GM12864 (cell line): ENCODE measurements around the gene PCSK9.

Source experiments
- DNase-seq: peaks from one replicate; pipeline ENCODE4 v3.0.0-alpha.2; 2011; ENCODE audit warnings: low read depth
- H3K4me3 ChIP-seq: 2 replicates; pipeline ENCODE4 v1.5.1; 2011; ENCODE audit warnings: mild to moderate bottlenecking, low read depth, low read length, control low read depth
- CTCF ChIP-seq: IDR thresholded peaks from 2 replicates; pipeline ENCODE4 v1.5.1; 2011; ENCODE audit warnings: low read depth, mild to moderate bottlenecking, moderate library complexity, low read length, control low read depth, inconsistent platforms; ENCODE audit errors: missing control alignments

Gene PCSK9

GRCh38 chr1:55069280-55069679 lies 29.9 kb downstream of the PCSK9 start:
- no peak for DNase-seq
- no peak for TF ChIP-seq CTCF

DNA sequence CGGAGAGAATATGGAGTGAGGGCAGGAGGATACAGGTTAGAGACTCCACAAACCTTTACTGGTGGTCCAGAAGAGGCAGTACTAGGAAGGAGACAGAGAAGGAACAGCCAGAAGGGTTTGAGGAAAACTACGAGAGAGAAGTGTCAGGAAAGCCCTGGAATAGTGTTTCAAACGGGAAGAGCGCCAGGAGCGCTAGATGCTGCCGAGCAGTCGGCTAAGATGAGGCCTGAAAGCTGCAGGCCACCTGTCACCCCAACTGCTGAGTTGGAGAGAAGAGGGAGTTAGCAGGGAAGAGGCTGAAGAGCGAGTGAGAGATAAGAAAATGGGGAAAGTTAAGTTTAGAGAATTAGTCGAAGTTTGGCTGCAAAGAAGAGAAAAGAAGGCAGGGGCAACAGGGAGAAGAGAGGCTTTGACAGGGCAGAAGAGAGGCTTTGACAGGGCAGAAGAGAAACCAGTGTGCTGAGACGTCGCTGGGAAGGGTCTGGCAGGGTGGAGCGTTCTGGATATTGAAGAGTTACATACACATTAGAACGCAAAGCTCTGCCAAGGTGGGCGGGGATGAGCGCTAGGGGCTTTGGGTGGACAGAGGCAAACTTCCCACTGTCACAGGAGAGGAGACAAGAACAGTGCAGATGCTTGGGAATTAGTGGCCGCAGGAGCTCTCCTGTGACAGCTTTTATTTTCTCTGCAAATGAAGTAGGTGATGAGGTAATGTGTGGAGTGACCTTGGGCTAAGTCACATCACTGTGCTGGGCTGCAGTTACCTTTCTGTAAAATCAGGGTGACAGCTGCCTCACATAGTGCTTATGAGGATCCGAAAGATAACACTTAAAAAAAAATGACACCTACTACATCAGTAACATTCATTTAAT lies 31.2 kb downstream of the PCSK9 start:
- DNase-seq: no peak
- H3K4me3 ChIP-seq: no peak overlapping the region

More at GRCh38 chr1:55069280-55069679, 29.9 kb downstream of the PCSK9 start:
- no peak overlapping the region for H3K4me3 ChIP-seq

GRCh38 chr1:55071477-55071876 lies 32.1 kb downstream of the PCSK9 start:
- H3K4me3 ChIP-seq: no peak overlapping the region
- DNase-seq: no peak
- TF ChIP-seq CTCF: peak; percentile 40

More for the DNA sequence above, 31.2 kb downstream of the PCSK9 start:
- no peak for TF ChIP-seq CTCF

- no peak for TF ChIP-seq CTCF
- no peak overlapping the region for H3K4me3 ChIP-seq
- no peak for DNase-seq
These were observed 34.0 kb downstream of the PCSK9 start for GRCh38 chr1:55073187-55073916.

DNA sequence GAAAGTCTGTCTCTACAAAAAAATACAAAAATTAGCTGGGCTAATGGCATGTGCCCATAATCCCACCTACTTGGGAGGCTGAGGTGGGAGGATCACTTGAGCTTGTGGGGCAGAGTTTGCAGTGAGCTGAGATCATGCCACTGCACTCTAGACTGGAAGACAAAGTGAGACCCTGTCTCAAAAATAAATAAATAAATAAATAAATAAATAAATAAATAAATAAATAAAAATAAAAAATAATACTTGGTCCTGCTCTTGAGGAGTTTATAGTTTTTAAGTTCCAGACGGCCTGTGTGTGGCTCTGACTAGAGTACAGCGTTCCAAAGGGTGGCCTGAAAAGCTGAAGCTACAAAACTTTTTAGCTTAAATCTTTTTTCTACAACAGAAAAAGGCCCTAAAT lies 35.1 kb downstream of the PCSK9 start:
- H3K4me3 ChIP-seq: no peak overlapping the region
- no peak for TF ChIP-seq CTCF

GRCh38 chr1:55076356-55076755 lies 37.0 kb downstream of the PCSK9 start:
- TF ChIP-seq CTCF: no peak
- no peak overlapping the region for H3K4me3 ChIP-seq
- DNase-seq: no peak

More for the DNA sequence above, 35.1 kb downstream of the PCSK9 start:
- DNase-seq: no peak
